ENCODE results near the gene CLCN5. TPM values are rescaled to one million over a fixed set of nuclear protein-coding genes. Genes with fewer than 3 reads are reported as not detected.

CLCN5 gene
- total and polyA plus RNA-seq, 8 donors = 0.31 to 13.8 (median 1.6) TPM

DNA sequence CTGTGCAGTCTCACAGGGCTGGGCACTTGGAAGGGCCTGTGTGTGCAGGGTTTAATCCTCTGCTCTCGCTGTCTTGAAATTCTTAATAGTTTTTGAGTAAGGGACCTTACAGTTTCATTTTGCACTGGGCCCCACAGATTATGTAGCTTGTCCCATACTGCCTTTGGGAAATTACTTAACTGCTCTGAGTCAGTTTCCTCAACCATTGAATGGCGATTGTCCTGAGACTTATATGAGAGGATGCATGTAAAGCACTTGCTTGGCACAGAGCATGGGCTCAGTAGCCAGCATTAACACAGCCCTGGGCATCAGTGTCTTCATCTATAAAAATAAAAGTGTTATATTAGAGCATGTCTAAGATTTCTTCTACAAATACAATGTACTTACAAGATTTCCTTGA, 55.8 kb downstream of the CLCN5 start:
- no peak for DNase-seq
- no peaks in the 10 kb centered on the region for H3K27me3 ChIP-seq
- 64 to 93% (median 88%) methylated on average over 2 of the region's 2 CpGs for WGBS, 5 donors
- no peak overlapping the region for H3K27ac ChIP-seq
- intact Hi-C loops (cut with DNase I; ENCODE audit: low total_unique reads) = no loop called here
- H3K4me1 ChIP-seq = no peaks in the 10 kb centered on the region
- no peak overlapping the region for H3K4me3 ChIP-seq
- no peaks in the 10 kb centered on the region for H3K36me3 ChIP-seq
- TF ChIP-seq EP300 (IDR thresholded peaks at IDR 0.05) (no peak), POLR2A (IDR thresholded peaks at IDR 0.05) (no peak)
- H3K9me3 ChIP-seq = no peaks in the 10 kb centered on the region

DNA sequence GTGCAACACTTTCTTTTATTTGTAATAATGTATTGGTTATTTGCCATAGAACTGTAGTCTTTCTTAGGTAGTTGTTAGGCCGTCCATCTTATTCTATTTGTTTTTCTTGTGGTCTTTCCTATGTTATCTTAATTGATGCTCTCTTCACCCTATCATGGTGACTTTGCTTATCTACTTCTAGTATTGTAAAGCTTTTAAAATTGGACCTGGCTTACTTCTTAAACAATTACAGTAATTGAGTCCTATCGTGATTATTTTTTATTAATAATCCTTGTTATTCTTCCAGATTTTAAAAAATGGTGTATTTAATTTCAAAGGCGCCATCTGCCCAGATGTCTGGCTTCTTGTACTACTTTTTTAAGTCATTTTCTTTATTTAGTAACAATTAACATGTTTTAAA, 63.7 kb downstream of the CLCN5 start:
- no peak overlapping the region for H3K27ac ChIP-seq
- DNase-seq = no peak
- intact Hi-C loops (cut with DNase I; ENCODE audit: low total_unique reads) = no loop called here
- WGBS, 5 donors = 50 to 78% (median 58%) methylated on average over 3 of the region's 3 CpGs
- no peaks in the 10 kb centered on the region for H3K36me3 ChIP-seq
- no peaks in the 10 kb centered on the region for H3K4me1 ChIP-seq
- no peak for TF ChIP-seq POLR2AphosphoS5 (IDR thresholded peaks at IDR 0.05)
- TF ChIP-seq EP300 (IDR thresholded peaks at IDR 0.05) = no peak
- H3K27me3 ChIP-seq = no peaks in the 10 kb centered on the region
- H3K9me3 ChIP-seq = no peaks in the 10 kb centered on the region
- no peak overlapping the region for H3K4me3 ChIP-seq

- DNase-seq = no peak
- no peaks in the 10 kb centered on the region for H3K36me3 ChIP-seq
- intact Hi-C loops (cut with DNase I; ENCODE audit: low total_unique reads) = no loop called here
- WGBS, 5 donors = 76 to 97% (median 83%) methylated on average over 2 of the region's 2 CpGs
- no peaks in the 10 kb centered on the region for H3K4me1 ChIP-seq
- no peaks in the 10 kb centered on the region for H3K27me3 ChIP-seq
- no peak for TF ChIP-seq EP300 (IDR thresholded peaks at IDR 0.05)
- TF ChIP-seq POLR2A (IDR thresholded peaks at IDR 0.05) = no peak
- H3K4me3 ChIP-seq = no peak overlapping the region
- no peak overlapping the region for H3K27ac ChIP-seq
- no peaks in the 10 kb centered on the region for H3K9me3 ChIP-seq
These were observed 65.3 kb downstream of the CLCN5 start for GRCh38 chrX:49987651-49988050.

GRCh38 chrX:49988143-49988542, 65.7 kb downstream of the CLCN5 start:
- no peaks in the 10 kb centered on the region for H3K36me3 ChIP-seq
- H3K9me3 ChIP-seq = no peaks in the 10 kb centered on the region
- H3K4me3 ChIP-seq = no peak overlapping the region
- H3K27me3 ChIP-seq = no peaks in the 10 kb centered on the region
- H3K4me1 ChIP-seq = no peaks in the 10 kb centered on the region
- TF ChIP-seq, protein P1, sequence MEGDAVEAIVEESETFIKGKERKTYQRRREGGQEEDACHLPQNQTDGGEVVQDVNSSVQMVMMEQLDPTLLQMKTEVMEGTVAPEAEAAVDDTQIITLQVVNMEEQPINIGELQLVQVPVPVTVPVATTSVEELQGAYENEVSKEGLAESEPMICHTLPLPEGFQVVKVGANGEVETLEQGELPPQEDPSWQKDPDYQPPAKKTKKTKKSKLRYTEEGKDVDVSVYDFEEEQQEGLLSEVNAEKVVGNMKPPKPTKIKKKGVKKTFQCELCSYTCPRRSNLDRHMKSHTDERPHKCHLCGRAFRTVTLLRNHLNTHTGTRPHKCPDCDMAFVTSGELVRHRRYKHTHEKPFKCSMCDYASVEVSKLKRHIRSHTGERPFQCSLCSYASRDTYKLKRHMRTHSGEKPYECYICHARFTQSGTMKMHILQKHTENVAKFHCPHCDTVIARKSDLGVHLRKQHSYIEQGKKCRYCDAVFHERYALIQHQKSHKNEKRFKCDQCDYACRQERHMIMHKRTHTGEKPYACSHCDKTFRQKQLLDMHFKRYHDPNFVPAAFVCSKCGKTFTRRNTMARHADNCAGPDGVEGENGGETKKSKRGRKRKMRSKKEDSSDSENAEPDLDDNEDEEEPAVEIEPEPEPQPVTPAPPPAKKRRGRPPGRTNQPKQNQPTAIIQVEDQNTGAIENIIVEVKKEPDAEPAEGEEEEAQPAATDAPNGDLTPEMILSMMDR (IDR thresholded peaks at IDR 0.05) = no peak
- TF ChIP-seq POLR2A (IDR thresholded peaks at IDR 0.05) = no peak
- TF ChIP-seq POLR2AphosphoS5 (IDR thresholded peaks at IDR 0.05) = no peak
- no peak for TF ChIP-seq EP300 (IDR thresholded peaks at IDR 0.05)
- H3K27ac ChIP-seq = no peak overlapping the region
- intact Hi-C loops (cut with DNase I; ENCODE audit: low total_unique reads) = no loop called here
- peak in 1 of 2 donors; percentile 7 for DNase-seq
- WGBS, 5 donors = 65 to 76% (median 68%) methylated on average over 5 of the region's 5 CpGs

GRCh38 chrX:49991758-49992157, 69.4 kb downstream of the CLCN5 start:
- DNase-seq = no peak
- no peaks in the 10 kb centered on the region for H3K27me3 ChIP-seq
- no peak for TF ChIP-seq POLR2AphosphoS5 (IDR thresholded peaks at IDR 0.05)
- TF ChIP-seq EP300 (IDR thresholded peaks at IDR 0.05) = no peak
- TF ChIP-seq, protein P1 (IDR thresholded peaks at IDR 0.05) = no peak
- no peak for TF ChIP-seq POLR2A (IDR thresholded peaks at IDR 0.05)
- no peaks in the 10 kb centered on the region for H3K9me3 ChIP-seq
- H3K4me3 ChIP-seq = no peak overlapping the region
- WGBS, 5 donors = 47 to 71% (median 63%) methylated on average over 3 to 4 of the region's 4 CpGs
- intact Hi-C loops (cut with DNase I; ENCODE audit: low total_unique reads) = no loop called here
- H3K4me1 ChIP-seq = no peaks in the 10 kb centered on the region
- H3K36me3 ChIP-seq = no peaks in the 10 kb centered on the region
- H3K27ac ChIP-seq = no peak overlapping the region

DNA sequence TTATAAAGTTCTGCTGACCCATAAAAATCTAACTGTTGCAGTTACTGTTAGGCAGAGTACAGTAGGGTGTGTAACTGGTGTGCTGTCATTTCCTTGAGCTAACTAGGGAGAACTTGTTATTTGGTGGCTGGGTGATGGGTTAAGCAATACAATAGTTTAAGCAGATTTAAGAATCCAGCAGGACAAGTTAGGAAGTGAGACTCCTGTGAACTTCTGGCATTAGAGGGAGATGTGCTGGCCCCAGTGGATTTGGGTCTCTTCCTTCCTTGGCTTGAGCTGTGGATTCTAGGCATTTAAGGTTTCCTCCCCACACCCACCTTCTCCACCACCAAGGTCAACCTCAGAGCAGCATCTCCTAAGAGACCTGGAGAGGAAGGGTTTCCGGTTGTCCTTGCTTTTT, 70.5 kb downstream of the CLCN5 start:
- Histone ChIP-seq H3K9me3 (no peaks in the 10 kb centered on the region), H3K27me3 (no peaks in the 10 kb centered on the region), H3K4me1 (no peaks in the 10 kb centered on the region), H3K27ac (no peak overlapping the region), H3K4me3 (no peak overlapping the region), H3K36me3 (no peaks in the 10 kb centered on the region)
- DNase-seq = no peak
- 77 to 90% (median 80%) methylated on average over 1 of the region's 1 CpG for WGBS, 5 donors
- TF ChIP-seq POLR2A (IDR thresholded peaks at IDR 0.05) = no peak
- intact Hi-C loops (cut with DNase I; ENCODE audit: low total_unique reads) = no loop called here
